TTC549 (cell line): ENCODE data around the gene LATS2.

Experiments
- FAIRE-seq: peaks from 2 replicates; lab custom pipeline; 2012; peaks lifted over from hg19 to GRCh38; lab: Jason Lieb, UNC

LATS2 gene

GRCh38 chr13:21014502-21015170, 46.8 kb downstream of the LATS2 start:
- FAIRE-seq: no peak

- no peak for FAIRE-seq
These were observed 47.3 kb downstream of the LATS2 start for GRCh38 chr13:21014139-21014501.

- FAIRE-seq: no peak
These were observed 47.7 kb downstream of the LATS2 start for GRCh38 chr13:21013682-21014038.

- FAIRE-seq: no peak
These were observed 48.3 kb downstream of the LATS2 start for GRCh38 chr13:21012841-21013681.

GRCh38 chr13:21012211-21012610, 49.2 kb downstream of the LATS2 start:
- no peak for FAIRE-seq

- no peak for FAIRE-seq
These were observed 50.0 kb downstream of the LATS2 start for GRCh38 chr13:21011378-21011777.

GRCh38 chr13:21010621-21011020, 50.8 kb downstream of the LATS2 start:
- no peak for FAIRE-seq

GRCh38 chr13:21009036-21009435, 52.4 kb downstream of the LATS2 start:
- FAIRE-seq: no peak

- no peak for FAIRE-seq
These were observed 53.4 kb downstream of the LATS2 start for GRCh38 chr13:21008026-21008425.

GRCh38 chr13:21006141-21007005, 55.0 kb downstream of the LATS2 start:
- FAIRE-seq: no peak

- FAIRE-seq: no peak
These were observed 56.2 kb downstream of the LATS2 start for GRCh38 chr13:21005193-21005592.

- FAIRE-seq: no peak
These were observed 59.9 kb downstream of the LATS2 start for GRCh38 chr13:21001471-21001870.

GRCh38 chr13:21000647-21001046, 60.7 kb downstream of the LATS2 start:
- FAIRE-seq: peak; percentile 15

- FAIRE-seq: no peak
These were observed 62.6 kb downstream of the LATS2 start for GRCh38 chr13:20998649-20999415.

GRCh38 chr13:20997301-20998161, 63.9 kb downstream of the LATS2 start:
- no peak for FAIRE-seq

- FAIRE-seq: no peak
These were observed 66.0 kb downstream of the LATS2 start for GRCh38 chr13:20995245-20995838.

GRCh38 chr13:20994441-20994821, 67.0 kb downstream of the LATS2 start:
- no peak for FAIRE-seq

GRCh38 chr13:20993661-20994440, 67.5 kb downstream of the LATS2 start:
- FAIRE-seq: no peak

GRCh38 chr13:20993211-20993610, 68.2 kb downstream of the LATS2 start:
- FAIRE-seq: no peak
